HG03175 (cell line): ENCODE results near the gene OPN4.

Experiments
- ATAC-seq: cut with Tn5 transposase; IDR thresholded peaks from one replicate; pipeline ENCODE4 v1.9.1; 2021; ENCODE audit warnings: mild to moderate bottlenecking, moderate library complexity; ENCODE audit not compliant: unreplicated experiment

OPN4 gene

DNA sequence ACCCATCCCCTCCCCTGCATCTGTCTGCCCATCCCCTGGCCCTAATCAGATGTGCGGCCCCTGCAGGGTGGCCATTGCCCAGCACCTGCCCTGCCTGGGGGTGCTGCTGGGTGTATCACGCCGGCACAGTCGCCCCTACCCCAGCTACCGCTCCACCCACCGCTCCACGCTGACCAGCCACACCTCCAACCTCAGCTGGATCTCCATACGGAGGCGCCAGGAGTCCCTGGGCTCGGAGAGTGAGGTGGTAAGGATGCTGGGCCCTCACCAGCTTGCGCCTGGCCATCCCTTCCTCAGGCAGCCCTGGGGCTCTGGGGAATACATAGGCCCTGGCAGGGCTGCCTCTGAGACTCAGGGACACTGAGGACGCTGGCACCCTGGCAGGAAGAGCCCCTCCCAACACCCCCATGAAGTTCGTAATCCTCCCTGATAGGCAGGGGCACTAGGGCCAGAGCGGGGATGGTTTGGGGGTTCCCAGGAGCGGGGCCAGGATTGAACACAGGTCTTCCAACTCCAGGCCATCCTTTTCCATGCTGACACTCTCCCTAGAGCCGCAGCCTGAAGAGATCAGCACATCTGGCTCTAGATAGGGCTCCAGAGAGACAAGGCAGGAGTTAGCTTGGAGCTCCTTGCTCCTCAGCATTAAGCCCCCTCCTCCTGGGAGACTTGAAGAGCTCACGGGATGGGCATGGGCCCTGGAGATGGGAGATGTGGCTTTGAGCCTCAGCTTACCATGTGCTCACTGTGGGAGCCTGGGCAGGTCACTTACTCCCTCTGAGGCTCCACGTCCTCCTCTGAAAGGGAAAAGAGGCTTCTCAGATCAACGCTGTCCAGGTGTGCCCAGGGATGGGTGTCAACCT is 8.1 kb downstream of the OPN4 start:
- ATAC-seq: no peak

DNA sequence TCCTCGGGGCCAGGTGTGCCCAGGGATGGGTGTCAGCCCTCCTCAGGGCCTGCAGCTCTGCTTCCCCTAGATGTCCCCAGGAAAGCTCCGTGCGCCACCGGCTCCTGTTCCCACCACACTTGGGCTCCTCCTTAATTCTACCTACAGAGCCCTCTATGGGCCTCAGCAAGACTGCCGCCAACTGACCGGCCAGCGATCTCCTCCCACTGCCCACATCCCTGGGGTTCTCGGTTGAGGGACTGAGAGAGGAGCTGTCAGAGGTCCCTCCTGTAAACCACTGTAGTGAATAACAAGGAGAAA is 8.6 kb downstream of the OPN4 start:
- no peak for ATAC-seq

DNA sequence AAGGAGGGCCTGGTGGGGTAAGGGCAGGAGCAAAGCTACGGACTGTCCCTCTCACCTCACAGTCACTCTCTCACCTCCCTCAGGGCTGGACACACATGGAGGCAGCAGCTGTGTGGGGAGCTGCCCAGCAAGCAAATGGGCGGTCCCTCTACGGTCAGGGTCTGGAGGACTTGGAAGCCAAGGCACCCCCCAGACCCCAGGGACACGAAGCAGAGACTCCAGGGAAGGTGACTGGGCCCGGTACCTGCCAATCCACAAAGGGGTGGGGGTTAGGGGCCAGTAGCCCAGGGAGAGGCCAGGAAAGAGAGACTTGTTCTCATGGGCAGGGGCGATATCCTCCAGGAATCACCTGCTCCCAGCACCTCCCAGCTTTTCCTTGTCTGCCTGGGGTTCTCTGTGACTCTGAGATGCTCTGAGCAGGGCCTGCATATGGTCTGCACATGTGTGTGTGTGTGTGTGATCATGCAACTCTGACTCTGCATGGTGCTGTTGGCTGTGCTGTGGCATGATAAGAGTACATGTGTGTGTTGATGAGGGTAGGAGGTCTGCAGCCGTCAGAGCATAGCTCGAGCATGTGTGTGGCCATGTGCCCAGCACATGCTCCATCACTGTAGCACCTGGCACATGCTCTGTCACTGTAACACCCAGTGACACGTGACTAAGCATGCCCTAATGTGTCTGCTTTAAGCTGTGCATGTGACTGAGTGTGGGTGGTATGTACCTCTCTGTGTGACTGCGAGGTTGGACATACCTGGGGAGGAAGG is 9.4 kb downstream of the OPN4 start:
- no peak for ATAC-seq

DNA sequence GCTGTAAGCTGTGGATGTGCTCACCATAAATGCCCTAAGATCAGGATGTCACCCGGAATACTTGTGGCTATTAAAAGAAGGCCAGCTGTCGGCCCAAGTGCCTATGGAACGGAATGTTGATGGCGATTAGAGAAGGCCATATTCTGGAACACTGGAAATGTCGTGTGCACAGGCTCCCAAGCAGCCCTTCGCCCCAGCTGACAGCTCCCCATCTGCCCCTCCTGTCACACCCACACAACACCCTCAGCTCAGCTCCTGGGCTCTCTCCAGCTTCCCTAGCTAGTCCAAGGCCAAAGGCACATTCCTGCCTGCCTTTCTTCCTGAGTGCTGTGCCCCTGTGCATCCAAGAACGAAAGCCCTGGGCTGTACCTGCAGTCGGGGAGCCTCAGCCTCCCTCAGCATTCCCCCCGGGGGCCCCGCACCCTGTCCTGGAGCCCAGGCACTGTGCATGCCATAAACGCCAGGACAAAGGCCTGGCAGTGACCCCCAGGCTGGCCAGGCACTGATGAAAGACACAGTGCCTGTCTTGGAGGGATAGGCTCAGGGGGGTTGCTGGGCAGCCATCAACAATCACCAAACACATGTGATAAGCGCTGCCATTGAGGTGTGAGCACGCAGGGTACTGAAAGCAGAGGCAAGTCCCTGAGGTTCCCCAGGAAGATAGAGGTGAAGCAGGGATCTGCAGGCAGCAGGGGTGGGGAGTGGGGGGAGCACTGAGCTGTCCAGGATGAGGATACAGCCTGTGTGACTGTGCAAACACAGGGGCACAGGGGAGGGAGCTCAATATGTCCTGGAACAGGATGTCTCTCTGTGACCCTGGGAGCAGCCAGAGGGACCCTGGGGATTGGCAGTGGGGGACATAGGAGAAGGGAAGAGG is 10.2 kb downstream of the OPN4 start:
- no peak for ATAC-seq

DNA sequence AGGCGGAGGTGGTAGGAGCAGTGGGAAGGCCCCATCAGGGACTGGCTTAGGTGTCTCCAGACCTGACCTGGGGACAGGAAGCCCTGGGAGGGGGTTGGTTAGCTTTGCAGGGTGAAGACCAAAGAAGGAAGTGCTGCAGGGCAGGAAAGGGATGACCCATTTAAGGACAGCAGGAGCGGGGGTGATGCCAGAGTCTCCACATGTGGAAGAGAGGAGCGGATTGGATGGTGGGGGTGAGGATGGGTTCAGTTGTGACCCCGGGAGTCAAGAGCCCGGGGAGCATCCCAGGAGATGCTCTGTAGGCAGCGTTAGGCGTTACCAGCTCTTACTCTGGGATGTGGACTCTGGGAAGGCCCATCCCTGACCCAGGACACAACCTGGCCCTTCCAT is 10.9 kb downstream of the OPN4 start:
- no peak for ATAC-seq

DNA sequence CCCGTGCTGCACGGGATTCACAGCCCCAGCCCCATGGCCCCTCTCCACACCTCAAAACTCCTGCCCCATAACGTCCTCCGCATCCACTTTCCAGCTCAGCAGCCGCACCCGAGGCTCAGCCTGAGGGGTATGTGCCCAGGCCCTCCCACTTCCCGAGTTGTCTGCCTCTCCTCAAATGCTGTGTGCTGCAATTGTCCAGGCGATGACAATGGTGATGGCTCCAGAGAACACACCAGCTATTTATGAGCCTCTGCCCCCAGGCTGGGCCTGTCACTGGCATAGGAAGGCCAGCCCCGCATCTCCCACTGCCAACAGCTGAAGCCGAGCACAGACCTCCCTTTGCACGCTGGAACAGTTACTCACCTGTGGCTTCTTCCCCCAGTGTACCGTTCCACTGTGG is 11.5 kb downstream of the OPN4 start:
- no peak for ATAC-seq

DNA sequence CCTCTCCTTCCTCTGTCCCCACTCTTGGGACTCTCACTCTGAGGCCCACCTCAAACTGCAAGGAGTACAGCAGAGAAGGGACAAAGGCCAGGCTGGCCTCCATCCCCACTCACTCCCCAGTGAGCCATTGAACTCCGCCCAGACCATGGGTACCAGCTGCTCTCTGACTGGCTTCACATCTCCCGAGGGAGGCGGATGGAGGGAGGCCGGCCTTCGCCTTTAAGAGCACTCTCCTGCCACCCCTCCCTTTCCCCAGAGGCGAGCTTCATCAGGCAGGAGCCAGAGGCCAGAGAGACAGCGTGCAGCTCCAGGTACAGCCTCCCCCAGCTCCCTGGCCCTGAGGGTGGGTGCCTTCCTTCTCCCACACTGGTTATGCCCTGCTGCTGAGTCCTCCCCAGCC is 12.2 kb downstream of the OPN4 start:
- no peak for ATAC-seq

DNA sequence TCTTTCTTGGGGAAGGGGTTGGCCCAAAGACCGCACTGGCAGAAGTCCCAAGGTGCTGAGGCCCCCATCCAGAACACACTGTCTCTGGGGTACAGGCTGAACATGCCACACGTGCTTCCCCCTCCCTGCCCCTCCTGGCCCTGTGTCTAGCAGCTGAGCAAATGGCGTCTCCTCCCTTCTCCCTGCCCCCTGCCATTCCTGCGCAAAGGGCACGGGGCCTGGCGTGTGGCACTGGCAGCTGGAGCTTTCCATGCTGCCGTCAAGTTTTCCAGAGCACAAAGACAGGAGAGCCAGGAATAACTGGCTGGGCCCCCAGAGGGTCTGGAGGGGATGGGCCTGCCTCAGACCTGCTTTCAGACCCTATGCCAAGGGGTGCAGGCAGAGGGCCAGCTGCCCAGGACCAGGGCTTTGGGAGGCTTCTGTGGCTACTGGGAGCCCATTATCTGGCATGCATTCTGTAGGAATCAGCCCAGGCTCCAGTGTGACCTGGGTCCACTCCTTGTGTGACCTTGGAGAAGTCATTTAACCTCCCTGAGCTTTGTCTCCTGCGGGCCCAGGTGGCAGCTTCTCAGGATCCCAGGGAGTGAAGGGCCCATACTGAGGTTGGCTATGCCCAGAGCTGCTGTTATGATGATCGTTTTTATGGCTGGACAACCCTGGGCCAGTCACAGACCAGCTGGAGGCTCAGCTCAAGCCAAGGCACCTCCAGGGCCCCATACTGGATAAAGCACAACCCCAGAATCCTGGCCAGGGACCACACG is 13.3 kb downstream of the OPN4 start:
- ATAC-seq: no peak

DNA sequence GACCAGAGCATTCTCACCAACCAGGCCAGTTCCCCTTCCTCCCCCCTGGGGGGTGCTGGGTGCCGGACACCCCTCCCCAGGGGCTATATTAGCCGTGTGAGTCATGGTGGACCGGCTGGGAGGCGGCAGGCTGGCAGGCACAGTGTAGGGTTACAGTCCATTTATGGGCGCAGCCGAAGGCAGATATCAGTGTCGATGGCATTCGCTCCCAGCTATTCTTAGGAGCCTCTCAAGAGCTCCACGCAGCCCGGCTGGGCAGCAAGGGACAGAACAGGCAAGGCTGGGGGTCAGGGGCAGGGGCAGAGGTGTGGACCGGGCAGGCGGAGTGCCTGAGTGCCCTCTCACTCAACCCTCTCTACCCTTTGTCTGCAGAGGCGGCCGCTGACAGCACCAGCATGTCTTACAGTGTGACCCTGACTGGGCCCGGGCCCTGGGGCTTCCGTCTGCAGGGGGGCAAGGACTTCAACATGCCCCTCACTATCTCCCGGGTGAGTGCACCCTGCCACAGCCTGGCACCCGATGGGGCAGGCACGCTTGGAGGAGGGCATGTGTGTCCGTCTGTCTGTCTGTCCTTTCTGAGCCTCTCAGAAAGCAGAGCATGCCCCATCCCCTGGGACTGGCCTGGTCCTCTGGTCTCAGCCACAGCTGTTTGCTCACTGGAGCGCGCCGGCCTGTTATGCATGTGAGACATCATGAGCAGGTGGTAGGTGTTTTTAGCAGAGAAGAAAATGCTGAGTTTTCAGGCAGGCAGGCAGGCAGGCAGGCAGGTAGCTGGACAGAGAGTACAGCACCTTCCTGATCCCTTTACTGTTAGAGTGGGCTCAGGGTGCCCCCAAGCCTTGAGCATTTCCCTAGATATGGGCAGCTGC is 14.2 kb downstream of the OPN4 start, which contains the start of gene LDB3:
TSS of gene LDB3 (plus strand) at position 215 of the 869 bp plus-strand sequence. CDS start at position 396, 181 bp downstream.
- ATAC-seq: peak; percentile 73

DNA sequence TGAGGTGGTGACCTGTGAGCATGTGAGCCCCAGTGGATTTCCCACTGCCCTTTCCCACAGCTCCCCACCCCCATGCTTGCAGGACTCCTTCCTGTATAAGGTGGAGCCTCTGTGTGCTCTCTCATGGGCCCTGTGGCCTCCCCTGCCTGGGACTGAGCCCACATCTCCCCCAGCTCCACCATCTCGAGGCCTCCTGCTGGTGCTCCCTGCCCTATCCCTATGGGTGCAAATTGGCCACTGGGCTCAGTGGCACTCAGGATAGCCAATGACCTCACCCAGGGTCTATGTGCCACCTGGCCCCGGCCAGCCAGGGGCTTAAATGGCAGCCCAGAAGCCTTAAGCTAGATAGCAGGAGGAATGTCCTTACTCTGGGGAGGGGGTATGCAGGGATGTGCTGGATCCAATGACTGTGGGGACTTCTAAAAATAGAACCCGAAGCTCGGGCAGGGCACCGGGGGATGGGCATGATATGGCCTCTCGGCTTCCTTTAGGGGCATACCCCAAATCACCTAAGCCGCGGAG is 16.0 kb downstream of the OPN4 start:
- ATAC-seq: no peak

DNA sequence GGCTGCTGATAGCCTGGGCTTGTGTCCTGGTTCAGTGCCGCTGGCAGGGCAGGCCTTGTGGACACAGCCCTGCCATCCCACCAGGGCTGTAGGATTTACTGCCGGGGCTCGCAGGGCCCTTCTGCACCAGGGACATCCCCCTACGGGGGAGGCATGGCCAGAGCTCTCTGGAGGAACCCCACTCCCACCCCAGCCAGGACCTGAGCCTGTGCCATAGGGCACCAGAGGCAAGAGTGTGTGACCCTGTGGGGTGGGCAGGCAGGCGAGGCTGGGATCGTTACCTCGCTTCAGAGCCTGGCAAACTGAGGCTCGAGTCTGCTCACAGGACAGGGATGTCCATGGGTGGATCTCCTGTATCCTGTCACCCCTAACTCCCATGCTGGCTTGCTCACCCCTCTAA is 16.5 kb downstream of the OPN4 start:
- no peak for ATAC-seq

DNA sequence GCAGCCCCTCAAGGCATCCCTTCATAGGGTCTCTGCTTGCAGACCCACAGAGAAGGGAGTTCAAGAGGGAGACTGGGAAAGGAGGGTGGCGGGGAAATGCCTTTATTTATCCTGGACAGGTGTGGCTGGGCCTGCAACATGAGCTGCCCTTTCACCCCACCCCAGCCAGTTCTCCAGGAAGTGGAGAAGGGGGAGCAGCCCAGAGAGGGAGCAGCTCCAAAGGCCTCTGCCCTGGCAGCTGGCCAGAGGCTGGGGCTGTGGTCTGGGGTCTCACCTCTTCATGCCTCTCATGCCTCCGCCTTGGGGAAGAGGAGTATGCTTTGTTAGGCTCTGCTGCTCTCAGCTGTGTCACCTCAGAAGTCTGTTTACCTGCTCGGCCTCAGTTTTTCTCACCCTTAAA is 17.1 kb downstream of the OPN4 start:
- ATAC-seq: no peak

DNA sequence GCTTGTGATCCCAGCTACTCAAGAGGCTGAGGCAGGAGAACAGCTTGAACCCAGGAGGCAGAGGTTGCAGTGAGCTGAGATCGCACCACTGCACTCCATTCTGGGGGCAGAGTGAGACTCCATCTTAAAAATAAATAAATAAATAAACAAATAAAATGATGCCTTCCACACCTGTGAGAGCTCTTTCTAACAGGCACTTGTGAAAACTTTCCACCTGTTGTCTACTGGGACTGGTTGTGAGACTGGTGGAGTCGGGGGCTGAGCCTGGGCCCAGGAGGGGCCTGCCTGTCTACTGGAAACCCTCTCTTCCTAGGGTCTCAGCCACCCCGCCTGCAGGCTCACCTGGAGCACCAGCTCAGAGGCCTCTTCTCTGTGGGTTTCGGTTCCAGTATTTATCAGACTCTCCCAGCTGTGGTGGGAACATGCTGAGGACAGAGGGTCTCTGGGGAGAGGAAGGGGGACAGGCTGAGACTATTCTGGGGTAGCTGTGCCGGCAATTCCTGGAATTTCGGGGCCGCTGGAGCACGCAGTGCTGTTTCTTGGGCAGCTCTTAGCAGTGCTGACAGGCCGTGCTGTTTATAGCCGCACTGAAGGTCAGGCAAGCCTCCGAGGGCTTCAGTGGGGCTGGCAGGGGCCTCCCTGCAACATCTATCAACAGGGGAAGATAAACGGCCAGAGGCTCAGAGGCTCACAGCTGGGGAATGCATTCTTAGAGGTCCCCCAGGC is 17.8 kb downstream of the OPN4 start:
- no peak for ATAC-seq

DNA sequence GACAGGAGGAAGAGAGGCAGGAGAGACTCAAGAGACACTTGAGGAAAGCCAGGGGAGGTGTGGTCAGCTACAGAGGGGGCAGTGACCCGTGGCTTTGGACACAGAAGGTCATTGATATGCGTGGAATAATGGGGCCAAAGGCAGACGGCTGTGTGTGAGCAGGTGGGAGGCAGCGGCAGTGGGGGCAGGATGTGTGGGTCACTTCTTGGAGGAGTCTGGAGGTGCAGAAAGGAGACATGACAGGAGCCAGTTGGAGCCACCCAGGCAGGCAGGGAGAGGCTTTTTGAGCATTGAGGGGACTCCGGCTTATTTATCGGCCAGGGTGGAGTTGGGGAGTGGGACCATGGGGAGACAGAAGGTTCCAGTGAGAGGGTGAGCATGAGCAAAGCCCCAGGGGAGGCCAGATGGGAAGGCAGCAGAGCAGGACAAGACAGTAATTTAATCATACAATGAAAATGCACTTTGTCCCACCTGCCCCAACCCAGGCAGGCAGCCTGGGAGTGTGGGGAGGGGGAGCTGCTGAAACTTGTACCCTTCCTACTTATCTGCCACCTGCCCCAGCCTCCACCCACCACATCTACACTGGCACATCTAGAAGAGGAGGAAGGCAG is 19.0 kb downstream of the OPN4 start:
- ATAC-seq: no peak

DNA sequence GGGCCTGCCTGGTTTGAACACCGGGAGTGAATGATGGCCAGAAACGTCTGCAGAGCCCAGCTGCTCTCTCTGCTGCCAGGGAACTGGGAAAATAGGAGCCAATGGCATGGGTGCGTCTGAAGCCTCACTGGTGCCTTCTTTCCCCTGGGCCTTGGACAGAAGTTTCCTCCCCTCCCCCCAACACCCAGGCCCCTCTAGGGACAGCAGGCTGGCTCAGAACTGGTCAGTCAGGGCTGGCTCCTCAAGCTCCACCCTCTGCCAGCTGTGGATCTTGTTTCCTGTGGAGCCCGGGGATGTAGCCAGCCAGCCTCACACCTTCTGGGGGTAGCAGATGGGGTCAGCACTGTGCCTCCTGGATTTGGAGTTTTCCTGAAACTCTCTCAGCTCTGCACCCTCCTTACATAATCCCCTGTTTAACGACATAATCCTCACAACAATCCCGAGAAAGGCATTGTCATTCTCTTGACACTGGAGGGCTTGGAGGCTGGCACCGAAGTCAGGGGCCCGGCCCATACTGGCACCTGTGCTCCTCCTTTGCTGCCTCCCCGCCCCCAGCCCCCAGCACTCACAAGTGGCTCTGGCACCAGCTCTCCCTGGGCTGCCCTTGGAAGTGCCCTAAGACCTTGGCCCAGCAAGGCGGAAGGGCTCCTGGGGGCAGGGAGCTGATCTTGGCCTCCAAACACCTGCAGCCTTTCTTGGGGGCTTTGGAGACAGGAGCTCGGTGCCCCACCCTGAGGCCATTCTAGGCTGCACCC is 19.7 kb downstream of the OPN4 start:
- ATAC-seq: no peak

DNA sequence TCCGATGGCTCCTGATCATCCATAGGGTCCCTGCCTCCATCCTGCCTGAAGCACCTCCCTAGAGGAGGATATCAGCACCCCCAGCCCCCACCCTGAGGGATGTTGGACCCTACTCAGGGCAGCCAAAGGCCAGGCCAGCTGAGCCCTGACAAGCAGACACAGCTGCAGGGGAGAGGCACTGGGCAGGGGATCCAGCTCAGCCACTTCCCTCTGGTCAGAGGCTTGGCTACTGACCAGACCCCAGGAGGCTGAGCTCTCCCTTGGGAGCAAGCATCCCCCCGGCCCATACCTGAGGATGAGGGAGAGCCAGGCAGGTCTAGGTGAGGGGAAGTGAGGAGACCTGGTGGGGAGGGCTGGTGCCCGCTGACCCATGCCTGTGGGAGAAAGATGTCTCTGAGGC is 20.6 kb downstream of the OPN4 start:
- ATAC-seq: no peak

DNA sequence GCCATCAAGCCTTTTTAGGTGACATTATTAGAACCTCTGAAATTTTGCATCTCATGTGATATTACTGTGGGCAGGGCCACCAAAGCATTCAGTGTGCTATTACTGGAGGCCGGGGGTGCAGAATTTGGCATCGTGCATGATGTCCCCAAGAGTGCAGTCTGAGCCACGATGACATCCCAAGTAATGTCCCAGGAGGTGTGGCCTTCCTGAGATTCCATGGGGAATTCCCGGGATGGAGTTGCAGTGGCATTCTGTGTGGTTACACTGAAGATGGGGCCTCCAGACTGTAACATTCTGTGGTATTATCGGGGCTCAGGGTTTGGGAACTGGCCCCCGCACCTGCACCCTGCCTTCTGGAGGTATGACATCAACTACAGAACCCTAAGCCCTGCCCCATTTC is 23.0 kb downstream of the OPN4 start:
- ATAC-seq: no peak
